Endothelial cell (in vitro differentiated cells): ENCODE measurements around the gene RER1. TPM values are rescaled to one million over a fixed set of nuclear protein-coding genes. Genes with fewer than 3 reads are reported as not detected.

Experiments
- DNase-seq: peaks from one replicate; pipeline ENCODE4 v3.0.0; 2021; ENCODE audit warnings: low spot score
- H3K27ac Mint-ChIP-seq: one replicate; pipeline ENCODE4 v1.8.0; 2021; ENCODE audit warnings: mixed read lengths, inconsistent platforms; ENCODE audit not compliant: unreplicated experiment
- H3K27me3 Mint-ChIP-seq: one replicate; pipeline ENCODE4 v1.8.0; 2021; ENCODE audit warnings: mild to moderate bottlenecking, moderate library complexity, mixed read lengths, inconsistent platforms; ENCODE audit not compliant: unreplicated experiment
- H3K36me3 Mint-ChIP-seq: one replicate; pipeline ENCODE4 v1.8.0; 2021; ENCODE audit warnings: mild to moderate bottlenecking, low read depth, mixed read lengths, inconsistent platforms; ENCODE audit not compliant: unreplicated experiment
- H3K4me1 Mint-ChIP-seq: one replicate; pipeline ENCODE4 v1.8.0; 2021; ENCODE audit warnings: mild to moderate bottlenecking, mixed read lengths, inconsistent platforms; ENCODE audit not compliant: unreplicated experiment
- H3K4me3 Mint-ChIP-seq: one replicate; pipeline ENCODE4 v1.8.0; 2021; ENCODE audit warnings: mild to moderate bottlenecking, mixed read lengths, inconsistent platforms; ENCODE audit not compliant: unreplicated experiment
- H3K9me3 Mint-ChIP-seq: one replicate; pipeline ENCODE4 v1.8.0; 2021; ENCODE audit warnings: mixed read lengths, inconsistent platforms; ENCODE audit not compliant: unreplicated experiment
- CTCF ChIP-seq: fragments of 200-600 bp; sonication (generic); IDR thresholded peaks from one replicate; pipeline ENCODE4 v1.5.0; 2021; ENCODE audit warnings: antibody characterized with exemption; ENCODE audit not compliant: unreplicated experiment
- total RNA-seq: library from RNA; stranded (reverse); fragmentation: NEBNext Ultra II Directional; extraction: Animal tissue kit (Norgen Biotek cat#: 25700); gene quantifications from one replicate; pipeline ENCODE4 v1.2.1, GENCODE V29; 2021; ENCODE audit not compliant: unreplicated experiment

RER1 gene
- total RNA-seq, 1 donor from 2014 or later = 141 TPM

DNA sequence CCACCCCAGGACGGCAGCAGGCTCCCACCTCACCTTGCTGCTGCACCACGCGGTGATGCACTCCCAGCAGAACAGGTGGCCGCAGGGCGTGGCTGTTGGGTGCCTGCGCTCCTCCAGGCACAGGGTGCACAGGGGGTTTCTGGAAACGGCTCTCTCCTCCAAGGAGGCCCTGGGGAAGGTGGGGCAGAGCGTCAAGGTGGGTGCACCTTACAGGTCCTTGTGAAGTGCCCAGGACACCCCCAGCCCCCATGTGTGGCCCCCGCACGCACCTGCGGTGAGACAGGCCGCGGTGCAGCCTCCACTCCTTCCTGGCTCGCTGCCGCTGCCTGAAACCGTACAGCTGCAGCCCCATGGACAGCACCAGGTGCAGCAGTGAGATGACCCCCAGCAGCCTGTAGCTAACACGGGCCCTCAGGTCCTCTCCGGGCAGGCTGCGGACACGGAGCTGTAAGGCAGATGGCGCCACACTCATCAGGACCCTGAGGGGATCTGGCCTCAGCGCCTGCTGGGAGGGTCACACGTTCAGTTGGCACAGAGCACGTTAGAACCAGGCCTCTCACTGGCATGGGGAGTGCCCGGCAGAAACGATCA, 14.9 kb downstream of the RER1 start:
- no peak overlapping the region for H3K27ac Mint-ChIP-seq
- no peaks in the 10 kb centered on the region for H3K4me1 Mint-ChIP-seq
- peaks cover 9% of the 10 kb centered on the region for H3K27me3 Mint-ChIP-seq
- no peaks in the 10 kb centered on the region for H3K9me3 Mint-ChIP-seq
- H3K36me3 Mint-ChIP-seq = peaks cover 33% of the 10 kb centered on the region
- no peak for TF ChIP-seq CTCF
- no peak for DNase-seq
- no peak overlapping the region for H3K4me3 Mint-ChIP-seq

GRCh38 chr1:2407166-2407990, 15.7 kb downstream of the RER1 start:
- no peak for DNase-seq
- H3K27me3 Mint-ChIP-seq = peaks cover 10% of the 10 kb centered on the region
- no peak overlapping the region for H3K27ac Mint-ChIP-seq
- no peaks in the 10 kb centered on the region for H3K4me1 Mint-ChIP-seq
- peaks cover 29% of the 10 kb centered on the region for H3K36me3 Mint-ChIP-seq
- no peak for TF ChIP-seq CTCF
- peak overlapping the region; percentile 65 for H3K4me3 Mint-ChIP-seq
- no peaks in the 10 kb centered on the region for H3K9me3 Mint-ChIP-seq

GRCh38 chr1:2407991-2408275, 16.3 kb downstream of the RER1 start:
- no peak for DNase-seq
- no peaks in the 10 kb centered on the region for H3K9me3 Mint-ChIP-seq
- H3K4me3 Mint-ChIP-seq = no peak overlapping the region
- peaks cover 26% of the 10 kb centered on the region for H3K36me3 Mint-ChIP-seq
- H3K27ac Mint-ChIP-seq = no peak overlapping the region
- TF ChIP-seq CTCF = no peak
- H3K27me3 Mint-ChIP-seq = peaks cover 10% of the 10 kb centered on the region
- no peaks in the 10 kb centered on the region for H3K4me1 Mint-ChIP-seq

- Mint-ChIP-seq H3K27me3 (peaks cover 10% of the 10 kb centered on the region), H3K36me3 (peaks cover 23% of the 10 kb centered on the region), H3K9me3 (no peaks in the 10 kb centered on the region), H3K4me1 (no peaks in the 10 kb centered on the region), H3K27ac (no peak overlapping the region), H3K4me3 (no peak overlapping the region)
- no peak for DNase-seq
- no peak for TF ChIP-seq CTCF
These were observed 16.8 kb downstream of the RER1 start for GRCh38 chr1:2408456-2408855.

DNA sequence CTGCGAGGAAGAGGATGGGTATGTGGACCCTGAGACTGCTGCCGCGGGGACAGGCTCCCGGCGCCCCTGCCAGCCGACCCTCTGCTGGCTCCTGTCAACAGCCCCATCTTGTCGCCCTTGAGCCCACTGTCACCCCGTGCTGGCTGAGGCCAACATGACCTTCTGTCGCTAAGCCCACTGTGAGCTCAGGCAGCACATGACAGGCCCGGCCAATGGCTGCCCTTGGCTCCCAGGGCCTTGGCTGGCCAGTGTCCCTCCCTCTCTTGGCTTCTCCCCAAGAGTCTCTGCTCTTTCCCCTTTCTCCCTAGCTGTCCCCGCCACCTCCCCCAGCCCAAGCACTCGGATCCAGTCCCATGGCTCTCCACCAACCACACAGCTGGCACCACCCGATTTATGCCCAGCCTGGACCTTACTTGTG, 17.2 kb downstream of the RER1 start:
- Mint-ChIP-seq H3K36me3 (peaks cover 20% of the 10 kb centered on the region), H3K27ac (no peak overlapping the region), H3K4me1 (no peaks in the 10 kb centered on the region), H3K9me3 (no peaks in the 10 kb centered on the region), H3K27me3 (peaks cover 10% of the 10 kb centered on the region), H3K4me3 (no peak overlapping the region)
- no peak for TF ChIP-seq CTCF
- no peak for DNase-seq
